ENCODE results near the gene SPINT2.

GRCh38 chr19:38309615-38310278 is 45.4 kb downstream of the SPINT2 start:
- TF ChIP-seq POLR2A (IDR thresholded peaks at IDR 0.05): no peak
- TF ChIP-seq CTCF (IDR thresholded peaks at IDR 0.05): no peak
